ENCODE results near the gene LOXL1.
"Not testable (repeated sequence)": the region's sequence is repeated elsewhere in the genome, so short reads cannot be mapped to it uniquely, and the experiment has no call there.

Gene LOXL1

DNA sequence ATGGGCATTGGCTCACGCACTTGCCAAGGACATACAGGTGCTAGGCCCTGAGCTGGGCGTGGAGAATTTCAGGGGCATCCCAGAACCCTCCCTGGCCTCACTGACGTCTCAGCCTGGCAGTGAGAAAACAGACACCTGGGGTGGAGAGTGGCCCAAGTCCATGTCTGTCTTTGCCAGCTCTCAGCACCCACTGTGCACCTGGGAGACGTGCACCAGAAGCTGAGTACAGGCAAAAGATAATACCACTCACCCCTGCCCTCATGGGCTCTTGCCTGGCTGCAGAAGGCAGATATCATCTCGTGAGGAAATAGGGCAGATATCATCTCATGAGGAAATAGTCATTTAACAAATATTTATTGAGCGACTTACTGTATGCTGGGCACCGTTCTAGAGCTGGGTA is 8.0 kb downstream of the LOXL1 start:
- TF ChIP-seq CTCF (conservative IDR thresholded peaks at IDR 0.05; ENCODE audit: control insufficient read depth, insufficient read depth, low read depth, low read length): no peak
- H3K4me3 ChIP-seq (ENCODE audit: control insufficient read depth, low read depth, low read length): no peak overlapping the region
- no peak for DNase-seq (ENCODE audit: low read depth)

GRCh38 chr15:73935547-73935946 is 9.3 kb downstream of the LOXL1 start:
- no peak for TF ChIP-seq CTCF (conservative IDR thresholded peaks at IDR 0.05; ENCODE audit: control insufficient read depth, insufficient read depth, low read depth, low read length)

GRCh38 chr15:73936181-73936580 is 9.9 kb downstream of the LOXL1 start:
- peak; percentile 47 for DNase-seq (ENCODE audit: low read depth)
- H3K4me3 ChIP-seq (ENCODE audit: control insufficient read depth, low read depth, low read length): no peak overlapping the region
- TF ChIP-seq CTCF (conservative IDR thresholded peaks at IDR 0.05; ENCODE audit: control insufficient read depth, insufficient read depth, low read depth, low read length): peak; percentile 11

More at GRCh38 chr15:73935547-73935946, 9.3 kb downstream of the LOXL1 start:
- DNase-seq (ENCODE audit: low read depth): peak; percentile 42
- H3K4me3 ChIP-seq (ENCODE audit: control insufficient read depth, low read depth, low read length): no peak overlapping the region

GRCh38 chr15:73936588-73937290 is 10.5 kb downstream of the LOXL1 start:
- DNase-seq (ENCODE audit: low read depth): no peak
- TF ChIP-seq CTCF (conservative IDR thresholded peaks at IDR 0.05; ENCODE audit: control insufficient read depth, insufficient read depth, low read depth, low read length): no peak
- H3K4me3 ChIP-seq (ENCODE audit: control insufficient read depth, low read depth, low read length): no peak overlapping the region

- no peak for DNase-seq (ENCODE audit: low read depth)
- no peak overlapping the region for H3K4me3 ChIP-seq (ENCODE audit: control insufficient read depth, low read depth, low read length)
- TF ChIP-seq CTCF (conservative IDR thresholded peaks at IDR 0.05; ENCODE audit: control insufficient read depth, insufficient read depth, low read depth, low read length): no peak
Measured at GRCh38 chr15:73937296-73937695, 11.0 kb downstream of the LOXL1 start.

DNA sequence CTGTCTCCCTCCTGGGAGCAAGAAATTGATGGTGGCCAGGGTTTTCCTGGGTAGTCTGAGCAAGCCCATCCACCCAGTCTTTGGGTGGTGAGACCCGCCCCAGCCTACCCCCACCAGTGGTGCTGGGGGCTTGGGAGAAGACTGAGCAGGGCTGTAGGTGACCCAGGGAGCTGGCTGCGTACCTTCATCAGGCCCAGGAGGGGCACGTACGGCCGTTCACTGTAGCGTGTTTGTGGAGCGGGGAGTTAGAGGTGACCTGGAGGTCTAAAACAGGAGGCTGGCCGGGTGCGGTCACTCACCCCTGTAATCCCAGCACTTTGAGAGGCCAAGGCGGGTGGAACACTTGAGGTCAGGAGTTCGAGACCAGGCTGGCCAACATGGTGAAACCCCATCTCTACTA is 11.5 kb downstream of the LOXL1 start:
- no peak for DNase-seq (ENCODE audit: low read depth)
- no peak for TF ChIP-seq CTCF (conservative IDR thresholded peaks at IDR 0.05; ENCODE audit: control insufficient read depth, insufficient read depth, low read depth, low read length)
- H3K4me3 ChIP-seq (ENCODE audit: control insufficient read depth, low read depth, low read length): no peak overlapping the region

GRCh38 chr15:73938516-73938915 is 12.3 kb downstream of the LOXL1 start:
- not testable (repeated sequence) for DNase-seq (ENCODE audit: low read depth); H3K4me3 ChIP-seq (ENCODE audit: control insufficient read depth, low read depth, low read length)

Data from fibroblast of mammary gland (primary cell).